ENCODE data around the gene PDZD2.
A peak's percentile ranks its signal among the peaks of the same experiment; 100 is the strongest.

PDZD2 gene

GRCh38 chr5:32057187-32058096, 418.5 kb downstream of the PDZD2 start:
- no peaks in the 10 kb centered on the region for H3K36me3 ChIP-seq (ENCODE audit: control insufficient read depth in 1 of 2, insufficient read depth in 2 of 2, low read length in 2 of 2)
- H4K12ac ChIP-seq (ENCODE audit: low read depth, low read length): no peak overlapping the region
- H3K23ac ChIP-seq (ENCODE audit: low read length): no peak overlapping the region
- H2BK5ac ChIP-seq (ENCODE audit: low read depth, low read length, poor library complexity): no peak overlapping the region
- no peak overlapping the region for H3K14ac ChIP-seq (ENCODE audit: low read length)
- H2BK12ac ChIP-seq (ENCODE audit: low read length): no peak overlapping the region
- H3K4me1 ChIP-seq (ENCODE audit: control insufficient read depth in 1 of 2, insufficient read depth in 2 of 2, low read length in 2 of 2): no peaks in the 10 kb centered on the region
- no peak overlapping the region for H2BK120ac ChIP-seq (ENCODE audit: insufficient read depth, low read length, poor library complexity)
- no peak overlapping the region for H3K4ac ChIP-seq (ENCODE audit: low read depth, low read length)
- H3K79me2 ChIP-seq (ENCODE audit: control insufficient read depth, insufficient read depth, low read length, poor library complexity): no peaks in the 10 kb centered on the region
- no peak overlapping the region for H3K18ac ChIP-seq (ENCODE audit: low read length)
- no peak overlapping the region for H3K4me2 ChIP-seq (ENCODE audit: low read length)
- H4K91ac ChIP-seq (ENCODE audit: low read depth, low read length): no peak overlapping the region
- H3K9me3 ChIP-seq (ENCODE audit: insufficient read depth, low read depth, low read length): no peaks in the 10 kb centered on the region
- DNase-seq: peak in 1 of 2 donors; percentile 36
- WGBS (ENCODE audit: extremely low coverage, insufficient coverage, insufficient read length): no CpG with 5 or more reads among the region's 12 CpGs
- no peak overlapping the region for H3K27ac ChIP-seq (ENCODE audit: low read depth, low read length)
- no peak overlapping the region for H2AFZ ChIP-seq (ENCODE audit: insufficient read depth, low read length, poor library complexity)
- no peaks in the 10 kb centered on the region for H3K27me3 ChIP-seq (ENCODE audit: insufficient read depth, low read length)
- no peak overlapping the region for H4K8ac ChIP-seq (ENCODE audit: low read depth, low read length)
- no peak overlapping the region for H3K4me3 ChIP-seq (ENCODE audit: low read depth, low read length)
- H3K9ac ChIP-seq (ENCODE audit: low read length): no peak overlapping the region
- H3K79me1 ChIP-seq (ENCODE audit: low read length): no peaks in the 10 kb centered on the region
- H2AK5ac ChIP-seq (ENCODE audit: low read length): no peak overlapping the region

GRCh38 chr5:32058101-32058500, 419.2 kb downstream of the PDZD2 start:
- Histone ChIP-seq H3K4me1 (ENCODE audit: control insufficient read depth in 1 of 2, insufficient read depth in 2 of 2, low read length in 2 of 2) (no peaks in the 10 kb centered on the region), H2BK120ac (ENCODE audit: insufficient read depth, low read length, poor library complexity) (no peak overlapping the region), H3K79me2 (ENCODE audit: control insufficient read depth, insufficient read depth, low read length, poor library complexity) (no peaks in the 10 kb centered on the region), H3K4me3 (ENCODE audit: low read depth, low read length) (no peak overlapping the region), H3K9ac (ENCODE audit: low read length) (no peak overlapping the region), H3K9me3 (ENCODE audit: insufficient read depth, low read depth, low read length) (no peaks in the 10 kb centered on the region), H4K8ac (ENCODE audit: low read depth, low read length) (no peak overlapping the region), H3K4ac (ENCODE audit: low read depth, low read length) (no peak overlapping the region), H4K12ac (ENCODE audit: low read depth, low read length) (no peak overlapping the region), H3K4me2 (ENCODE audit: low read length) (no peak overlapping the region), H3K14ac (ENCODE audit: low read length) (no peak overlapping the region), H3K18ac (ENCODE audit: low read length) (no peak overlapping the region), H2AK5ac (ENCODE audit: low read length) (no peak overlapping the region), H2BK5ac (ENCODE audit: low read depth, low read length, poor library complexity) (no peak overlapping the region), H2BK12ac (ENCODE audit: low read length) (no peak overlapping the region), H3K79me1 (ENCODE audit: low read length) (no peaks in the 10 kb centered on the region), H4K91ac (ENCODE audit: low read depth, low read length) (no peak overlapping the region), H3K23ac (ENCODE audit: low read length) (no peak overlapping the region), H3K27me3 (ENCODE audit: insufficient read depth, low read length) (no peaks in the 10 kb centered on the region), H2AFZ (ENCODE audit: insufficient read depth, low read length, poor library complexity) (no peak overlapping the region), H3K36me3 (ENCODE audit: control insufficient read depth in 1 of 2, insufficient read depth in 2 of 2, low read length in 2 of 2) (no peaks in the 10 kb centered on the region), H3K27ac (ENCODE audit: low read depth, low read length) (no peak overlapping the region)
- DNase-seq: no peak
- WGBS (ENCODE audit: extremely low coverage, insufficient coverage, insufficient read length): no CpG with 5 or more reads among the region's 4 CpGs

GRCh38 chr5:32058997-32059396, 420.1 kb downstream of the PDZD2 start:
- no peak overlapping the region for H2AFZ ChIP-seq (ENCODE audit: insufficient read depth, low read length, poor library complexity)
- H3K4me2 ChIP-seq (ENCODE audit: low read length): no peak overlapping the region
- DNase-seq: no peak
- no peaks in the 10 kb centered on the region for H3K36me3 ChIP-seq (ENCODE audit: control insufficient read depth in 1 of 2, insufficient read depth in 2 of 2, low read length in 2 of 2)
- no peak overlapping the region for H3K18ac ChIP-seq (ENCODE audit: low read length)
- H4K12ac ChIP-seq (ENCODE audit: low read depth, low read length): no peak overlapping the region
- H4K8ac ChIP-seq (ENCODE audit: low read depth, low read length): no peak overlapping the region
- no peaks in the 10 kb centered on the region for H3K79me2 ChIP-seq (ENCODE audit: control insufficient read depth, insufficient read depth, low read length, poor library complexity)
- H3K4me1 ChIP-seq (ENCODE audit: control insufficient read depth in 1 of 2, insufficient read depth in 2 of 2, low read length in 2 of 2): no peaks in the 10 kb centered on the region
- H2BK120ac ChIP-seq (ENCODE audit: insufficient read depth, low read length, poor library complexity): no peak overlapping the region
- H3K27me3 ChIP-seq (ENCODE audit: insufficient read depth, low read length): no peaks in the 10 kb centered on the region
- no peaks in the 10 kb centered on the region for H3K79me1 ChIP-seq (ENCODE audit: low read length)
- no CpG with 5 or more reads among the region's 3 CpGs for WGBS (ENCODE audit: extremely low coverage, insufficient coverage, insufficient read length)
- no peak overlapping the region for H3K4ac ChIP-seq (ENCODE audit: low read depth, low read length)
- H4K91ac ChIP-seq (ENCODE audit: low read depth, low read length): no peak overlapping the region
- no peaks in the 10 kb centered on the region for H3K9me3 ChIP-seq (ENCODE audit: insufficient read depth, low read depth, low read length)
- H2BK12ac ChIP-seq (ENCODE audit: low read length): no peak overlapping the region
- H3K27ac ChIP-seq (ENCODE audit: low read depth, low read length): no peak overlapping the region
- H3K23ac ChIP-seq (ENCODE audit: low read length): no peak overlapping the region
- no peak overlapping the region for H3K4me3 ChIP-seq (ENCODE audit: low read depth, low read length)
- H3K14ac ChIP-seq (ENCODE audit: low read length): no peak overlapping the region
- H2BK5ac ChIP-seq (ENCODE audit: low read depth, low read length, poor library complexity): no peak overlapping the region
- H3K9ac ChIP-seq (ENCODE audit: low read length): no peak overlapping the region
- no peak overlapping the region for H2AK5ac ChIP-seq (ENCODE audit: low read length)

GRCh38 chr5:32059761-32060530, 421.0 kb downstream of the PDZD2 start:
- no peak overlapping the region for H3K4me3 ChIP-seq (ENCODE audit: low read depth, low read length)
- no peak overlapping the region for H3K9ac ChIP-seq (ENCODE audit: low read length)
- H2BK120ac ChIP-seq (ENCODE audit: insufficient read depth, low read length, poor library complexity): no peak overlapping the region
- no peak overlapping the region for H2AFZ ChIP-seq (ENCODE audit: insufficient read depth, low read length, poor library complexity)
- H2BK12ac ChIP-seq (ENCODE audit: low read length): no peak overlapping the region
- no peak overlapping the region for H3K4me2 ChIP-seq (ENCODE audit: low read length)
- no peaks in the 10 kb centered on the region for H3K79me2 ChIP-seq (ENCODE audit: control insufficient read depth, insufficient read depth, low read length, poor library complexity)
- H4K91ac ChIP-seq (ENCODE audit: low read depth, low read length): no peak overlapping the region
- H3K27me3 ChIP-seq (ENCODE audit: insufficient read depth, low read length): no peaks in the 10 kb centered on the region
- H3K18ac ChIP-seq (ENCODE audit: low read length): no peak overlapping the region
- no peaks in the 10 kb centered on the region for H3K9me3 ChIP-seq (ENCODE audit: insufficient read depth, low read depth, low read length)
- no peaks in the 10 kb centered on the region for H3K79me1 ChIP-seq (ENCODE audit: low read length)
- H3K23ac ChIP-seq (ENCODE audit: low read length): no peak overlapping the region
- H3K4me1 ChIP-seq (ENCODE audit: control insufficient read depth in 1 of 2, insufficient read depth in 2 of 2, low read length in 2 of 2): no peaks in the 10 kb centered on the region
- DNase-seq: peak; percentile 8 to 17
- no peak overlapping the region for H2BK5ac ChIP-seq (ENCODE audit: low read depth, low read length, poor library complexity)
- no peak overlapping the region for H3K4ac ChIP-seq (ENCODE audit: low read depth, low read length)
- H3K14ac ChIP-seq (ENCODE audit: low read length): no peak overlapping the region
- H3K36me3 ChIP-seq (ENCODE audit: control insufficient read depth in 1 of 2, insufficient read depth in 2 of 2, low read length in 2 of 2): no peaks in the 10 kb centered on the region
- no peak overlapping the region for H4K12ac ChIP-seq (ENCODE audit: low read depth, low read length)
- H4K8ac ChIP-seq (ENCODE audit: low read depth, low read length): no peak overlapping the region
- no CpG with 5 or more reads among the region's 4 CpGs for WGBS (ENCODE audit: extremely low coverage, insufficient coverage, insufficient read length)
- no peak overlapping the region for H2AK5ac ChIP-seq (ENCODE audit: low read length)
- no peak overlapping the region for H3K27ac ChIP-seq (ENCODE audit: low read depth, low read length)
